Colonic mucosa (tissue), 4 donors: ENCODE results near the gene HTRA3. TPM values are rescaled to one million over a fixed set of nuclear protein-coding genes. Genes with fewer than 3 reads are reported as not detected.

Source experiments
- DNase-seq: peaks from one replicate; pipeline ENCODE4 v3.0.0-alpha.2; 2020
- H3K27ac ChIP-seq: fragments of 200-600 bp; one replicate; pipeline ENCODE4 v1.8.0; 2021
- H3K27me3 ChIP-seq: fragments of 200-600 bp; one replicate; pipeline ENCODE4 v1.8.0; 2021
- H3K36me3 ChIP-seq: fragments of 200-600 bp; one replicate; pipeline ENCODE4 v1.8.0; 2021
- H3K4me1 ChIP-seq: fragments of 200-600 bp; one replicate; pipeline ENCODE4 v1.8.0; 2021; ENCODE audit warnings: mild to moderate bottlenecking
- H3K4me3 ChIP-seq: fragments of 200-600 bp; one replicate; pipeline ENCODE4 v1.8.0; 2021
- H3K9ac ChIP-seq, 2 donors: one replicate each; pipeline ENCODE4 v1.7.0; 2013; ENCODE audit warnings: control low read depth in 2 of 2, low read depth in 2 of 2, low read length in 2 of 2
- H3K9me3 ChIP-seq: fragments of 200-600 bp; one replicate; pipeline ENCODE4 v1.8.0; 2021
- CTCF ChIP-seq: fragments of 200-600 bp; IDR thresholded peaks from one replicate; pipeline ENCODE4 v1.8.0; 2022; ENCODE audit warnings: antibody characterized with exemption, mild to moderate bottlenecking
- intact Hi-C: fragments of 100-400 bp; cut with DNase I; formaldehyde crosslinking; loops from one replicate; pipeline ENCODE4 v1.14.1; 2022
- total RNA-seq, 2 donors: library from RNA; stranded (reverse); fragmentation: NEBNext Ultra II Directional in 1 of 2; extraction: Animal tissue kit (Norgen Biotek cat#: 25700) in 1 of 2; gene quantifications; one replicate each; pipeline ENCODE4 v1.2.1, GENCODE V29; 2021
- donor health status: healthy.
- donor health status: DM: no; HTN: no; CAD: no.
- donor health status: DM: no; HTN: no; CAD: no.

Gene HTRA3
- total RNA-seq, 2 donors from 2014 or later = 1.3 to 5.0 TPM

GRCh38 chr4:8324640-8325239, 55.2 kb downstream of the HTRA3 start:
- intact Hi-C loops = no loop called here
- no peak overlapping the region for H3K9ac ChIP-seq

GRCh38 chr4:8325291-8325973, 55.9 kb downstream of the HTRA3 start:
- H3K9ac ChIP-seq = no peak overlapping the region
- no peaks in the 10 kb centered on the region for H3K36me3 ChIP-seq
- no peak overlapping the region for H3K4me3 ChIP-seq
- H3K27me3 ChIP-seq = no peaks in the 10 kb centered on the region
- no peak overlapping the region for H3K27ac ChIP-seq
- intact Hi-C loops = no loop called here
- no peaks in the 10 kb centered on the region for H3K9me3 ChIP-seq
- no peak for DNase-seq
- no peaks in the 10 kb centered on the region for H3K4me1 ChIP-seq
- TF ChIP-seq CTCF = no peak

More at GRCh38 chr4:8324640-8325239, 55.2 kb downstream of the HTRA3 start:
- DNase-seq = no peak
- no peaks in the 10 kb centered on the region for H3K36me3 ChIP-seq
- no peak for TF ChIP-seq CTCF
- no peaks in the 10 kb centered on the region for H3K27me3 ChIP-seq
- no peak overlapping the region for H3K4me3 ChIP-seq
- H3K27ac ChIP-seq = no peak overlapping the region
- H3K4me1 ChIP-seq = no peaks in the 10 kb centered on the region
- H3K9me3 ChIP-seq = no peaks in the 10 kb centered on the region

- Histone ChIP-seq H3K27ac (no peak overlapping the region), H3K27me3 (no peaks in the 10 kb centered on the region), H3K9ac (no peak overlapping the region), H3K9me3 (no peaks in the 10 kb centered on the region), H3K4me1 (no peaks in the 10 kb centered on the region), H3K36me3 (no peaks in the 10 kb centered on the region), H3K4me3 (no peak overlapping the region)
- DNase-seq = no peak
- intact Hi-C loops = no loop called here
- TF ChIP-seq CTCF = no peak
These were observed 56.7 kb downstream of the HTRA3 start for GRCh38 chr4:8326206-8326605.

- Histone ChIP-seq H3K36me3 (no peaks in the 10 kb centered on the region), H3K4me1 (no peaks in the 10 kb centered on the region), H3K4me3 (no peak overlapping the region), H3K27me3 (no peaks in the 10 kb centered on the region), H3K27ac (no peak overlapping the region), H3K9me3 (no peaks in the 10 kb centered on the region), H3K9ac (no peak overlapping the region)
- intact Hi-C loops = no loop called here
- TF ChIP-seq CTCF = no peak
- DNase-seq = no peak
These were observed 58.9 kb downstream of the HTRA3 start for GRCh38 chr4:8328456-8328855.

GRCh38 chr4:8328866-8329559, 59.5 kb downstream of the HTRA3 start:
- Histone ChIP-seq H3K9ac (no peak overlapping the region), H3K27me3 (no peaks in the 10 kb centered on the region), H3K36me3 (no peaks in the 10 kb centered on the region), H3K9me3 (no peaks in the 10 kb centered on the region), H3K27ac (no peak overlapping the region), H3K4me3 (no peak overlapping the region), H3K4me1 (no peaks in the 10 kb centered on the region)
- no peak for TF ChIP-seq CTCF
- DNase-seq = no peak
- intact Hi-C loops = no loop called here
